MM.1S (cell line): ENCODE measurements around the gene FBXW12.

Experiments used
- DNase-seq: peaks from one replicate; pipeline ENCODE4 v3.0.0-alpha.2; 2015
- H2AFZ ChIP-seq: fragments of 300-600 bp; sonication (generic); 2 replicates; pipeline ENCODE4 v1.6.0; 2016; ENCODE audit warnings: antibody characterized with exemption, low read length
- H3F3A ChIP-seq: fragments of 300-600 bp; sonication (generic); 2 replicates; pipeline ENCODE4 v1.6.1; 2016; ENCODE audit warnings: mild to moderate bottlenecking, antibody characterized with exemption, low read length, moderate library complexity, mixed read lengths; ENCODE audit not compliant: insufficient read depth
- H3K27ac ChIP-seq: fragments of 300-600 bp; sonication (generic); 2 replicates; pipeline ENCODE4 v1.5.1; 2016; ENCODE audit warnings: mild to moderate bottlenecking, low read length
- H3K27me3 ChIP-seq: fragments of 300-600 bp; sonication (generic); replicated peaks from 2 replicates; pipeline ENCODE4 v1.6.0; 2016; ENCODE audit warnings: low read length; ENCODE audit not compliant: insufficient read depth
- H3K36me3 ChIP-seq: fragments of 300-600 bp; sonication (generic); replicated peaks from 2 replicates; pipeline ENCODE4 v1.6.1; 2016; ENCODE audit warnings: mild to moderate bottlenecking, low read length, mixed read lengths; ENCODE audit not compliant: insufficient read depth
- H3K4me1 ChIP-seq: fragments of 300-600 bp; sonication (generic); 2 replicates; pipeline ENCODE4 v1.6.1; 2016; ENCODE audit warnings: low read length, mixed read lengths
- H3K4me2 ChIP-seq: fragments of 300-600 bp; sonication (generic); 2 replicates; pipeline ENCODE4 v1.6.0; 2016; ENCODE audit warnings: low read depth, low read length
- H3K4me3 ChIP-seq: fragments of 300-600 bp; sonication (generic); 2 replicates; pipeline ENCODE4 v1.5.1; 2016; ENCODE audit warnings: low read length, mixed read lengths
- H3K79me2 ChIP-seq: fragments of 300-600 bp; sonication (generic); 2 replicates; pipeline ENCODE4 v1.6.1; 2016; ENCODE audit warnings: mixed run types, low read length, mixed read lengths
- H3K9ac ChIP-seq: fragments of 300-600 bp; sonication (generic); 2 replicates; pipeline ENCODE4 v1.6.1; 2016; ENCODE audit warnings: low read length, mixed read lengths
- H3K9me2 ChIP-seq: fragments of 300-600 bp; sonication (generic); replicated peaks from 2 replicates; pipeline ENCODE4 v1.6.1; 2016; ENCODE audit warnings: mild to moderate bottlenecking, low read length, mixed read lengths; ENCODE audit not compliant: insufficient read depth
- H3K9me3 ChIP-seq: fragments of 300-600 bp; sonication (generic); replicated peaks from 2 replicates; pipeline ENCODE4 v1.6.1; 2016; ENCODE audit warnings: mild to moderate bottlenecking, low read length, mixed read lengths; ENCODE audit not compliant: insufficient read depth
- H4K20me1 ChIP-seq: fragments of 300-600 bp; sonication (generic); 2 replicates; pipeline ENCODE4 v1.6.1; 2016; ENCODE audit warnings: mild to moderate bottlenecking, low read length, moderate library complexity, mixed read lengths; ENCODE audit not compliant: insufficient read depth
- EZH2 ChIP-seq: fragments of 300-600 bp; sonication (generic); optimal IDR thresholded peaks from 2 replicates; pipeline ENCODE3; 2017; ENCODE audit warnings: low read depth, mild to moderate bottlenecking, antibody characterized with exemption, low read length, mixed read lengths
- EZH2phosphoT487 ChIP-seq: fragments of 300-600 bp; sonication (generic); IDR thresholded peaks from 2 replicates; pipeline ENCODE4 v1.6.1; 2018; ENCODE audit warnings: antibody characterized with exemption, low read length
- TF ChIP-seq, protein P1 (sequence below): fragments of 300-600 bp; sonication (generic); IDR thresholded peaks from 2 replicates; pipeline ENCODE4 v1.5.1; 2016; ENCODE audit warnings: antibody characterized with exemption, low read length, mixed read lengths

The FBXW12 gene

GRCh38 chr3:48432411-48433371, 60.7 kb downstream of the FBXW12 start:
- H3K79me2 ChIP-seq = peaks cover 4% of the 10 kb centered on the region; the same call in 1 of the 2 replicates
- no peaks in the 10 kb centered on the region for H3K36me3 ChIP-seq
- peaks cover 6% of the 10 kb centered on the region for H3F3A ChIP-seq
- no peaks in the 10 kb centered on the region for H3K4me1 ChIP-seq
- H3K27ac ChIP-seq = no peak overlapping the region
- peaks cover 8% of the 10 kb centered on the region for H3K27me3 ChIP-seq
- H3K9me3 ChIP-seq = no peaks in the 10 kb centered on the region
- no peak overlapping the region for H3K4me3 ChIP-seq
- no peak for TF ChIP-seq EZH2phosphoT487
- TF ChIP-seq, protein P1, sequence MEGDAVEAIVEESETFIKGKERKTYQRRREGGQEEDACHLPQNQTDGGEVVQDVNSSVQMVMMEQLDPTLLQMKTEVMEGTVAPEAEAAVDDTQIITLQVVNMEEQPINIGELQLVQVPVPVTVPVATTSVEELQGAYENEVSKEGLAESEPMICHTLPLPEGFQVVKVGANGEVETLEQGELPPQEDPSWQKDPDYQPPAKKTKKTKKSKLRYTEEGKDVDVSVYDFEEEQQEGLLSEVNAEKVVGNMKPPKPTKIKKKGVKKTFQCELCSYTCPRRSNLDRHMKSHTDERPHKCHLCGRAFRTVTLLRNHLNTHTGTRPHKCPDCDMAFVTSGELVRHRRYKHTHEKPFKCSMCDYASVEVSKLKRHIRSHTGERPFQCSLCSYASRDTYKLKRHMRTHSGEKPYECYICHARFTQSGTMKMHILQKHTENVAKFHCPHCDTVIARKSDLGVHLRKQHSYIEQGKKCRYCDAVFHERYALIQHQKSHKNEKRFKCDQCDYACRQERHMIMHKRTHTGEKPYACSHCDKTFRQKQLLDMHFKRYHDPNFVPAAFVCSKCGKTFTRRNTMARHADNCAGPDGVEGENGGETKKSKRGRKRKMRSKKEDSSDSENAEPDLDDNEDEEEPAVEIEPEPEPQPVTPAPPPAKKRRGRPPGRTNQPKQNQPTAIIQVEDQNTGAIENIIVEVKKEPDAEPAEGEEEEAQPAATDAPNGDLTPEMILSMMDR = peak; percentile 17; the same call in 1 of the 2 replicates
- H4K20me1 ChIP-seq = no peaks in the 10 kb centered on the region
- H3K9ac ChIP-seq = no peak overlapping the region
- no peaks in the 10 kb centered on the region for H3K9me2 ChIP-seq
- H3K4me2 ChIP-seq = no peak overlapping the region
- no peak for DNase-seq
- no peak overlapping the region for H2AFZ ChIP-seq

- no peak overlapping the region for H3K9ac ChIP-seq
Measured at GRCh38 chr3:48433472-48434118, 61.6 kb downstream of the FBXW12 start.

DNA sequence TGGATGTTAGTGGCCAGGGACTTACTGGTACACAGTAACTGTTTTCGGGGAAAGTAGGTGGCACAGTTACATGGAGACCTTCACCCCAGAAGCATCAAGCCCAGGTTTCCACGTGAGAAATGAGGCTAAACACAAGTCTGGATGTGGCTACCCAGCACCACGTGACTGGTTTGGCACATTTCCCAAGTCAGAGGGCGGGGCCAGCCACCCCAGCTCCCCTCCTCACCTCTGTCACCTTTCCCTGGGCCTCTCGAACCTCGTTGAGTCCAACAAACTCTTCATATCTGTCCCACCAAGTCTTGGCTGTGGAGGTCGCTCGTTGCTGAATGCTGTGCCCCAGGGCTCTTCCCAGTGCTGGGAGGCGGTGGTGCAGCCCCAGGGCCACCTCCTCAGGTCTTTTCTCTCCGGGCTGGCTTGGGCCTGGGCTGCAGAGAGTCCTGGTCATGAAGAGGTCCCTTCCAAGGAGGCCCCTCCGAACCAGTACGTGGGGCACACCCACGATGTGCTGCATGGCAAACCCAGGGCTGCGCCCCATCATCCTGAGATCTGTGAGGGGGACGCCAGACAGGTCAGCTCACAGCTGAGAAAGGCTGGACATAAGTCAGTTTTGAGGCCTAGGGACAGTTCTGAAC, 62.7 kb downstream of the FBXW12 start:
- H3K9ac ChIP-seq = no peak overlapping the region
- no peak overlapping the region for H3K27ac ChIP-seq
- H3K36me3 ChIP-seq = no peaks in the 10 kb centered on the region
- peaks cover 12% of the 10 kb centered on the region for H3F3A ChIP-seq
- H3K4me2 ChIP-seq = no peak overlapping the region
- TF ChIP-seq, protein P1 = no peak
- TF ChIP-seq EZH2 (no peak), EZH2phosphoT487 (no peak)
- no peaks in the 10 kb centered on the region for H3K9me2 ChIP-seq
- H4K20me1 ChIP-seq = no peaks in the 10 kb centered on the region
- no peak overlapping the region for H2AFZ ChIP-seq
- H3K27me3 ChIP-seq = no peaks in the 10 kb centered on the region
- no peaks in the 10 kb centered on the region for H3K9me3 ChIP-seq
- H3K79me2 ChIP-seq = peaks cover 9% of the 10 kb centered on the region
- no peak overlapping the region for H3K4me3 ChIP-seq
- peaks cover 5% of the 10 kb centered on the region; the same call in 1 of the 2 replicates for H3K4me1 ChIP-seq
- no peak for DNase-seq

More at GRCh38 chr3:48433472-48434118, 61.6 kb downstream of the FBXW12 start:
- Histone ChIP-seq H3K9me2 (no peaks in the 10 kb centered on the region), H3K36me3 (no peaks in the 10 kb centered on the region), H2AFZ (no peak overlapping the region), H4K20me1 (no peaks in the 10 kb centered on the region), H3K27ac (no peak overlapping the region), H3K79me2 (peaks cover 4% of the 10 kb centered on the region; the same call in 1 of the 2 replicates), H3K4me1 (no peaks in the 10 kb centered on the region), H3K4me3 (no peak overlapping the region), H3K9me3 (no peaks in the 10 kb centered on the region), H3K27me3 (no peaks in the 10 kb centered on the region), H3F3A (peaks cover 7% of the 10 kb centered on the region), H3K4me2 (no peak overlapping the region)
- TF ChIP-seq EZH2 (no peak), EZH2phosphoT487 (no peak)
- TF ChIP-seq, protein P1 = no peak
- DNase-seq = no peak
